Liver (tissue), 9 donors: Measurements from ENCODE around the gene SMOC2. TPM values are rescaled to one million over a fixed set of nuclear protein-coding genes. Genes with fewer than 3 reads are reported as not detected.
A peak's percentile ranks its signal among the peaks of the same experiment; 100 is the strongest.

Experiments
- DNase-seq: peaks from one replicate; pipeline ENCODE4 v3.0.0-alpha.2; 2017; ENCODE audit warnings: low spot score
- H3K27ac ChIP-seq, 2 donors: one replicate each; pipeline ENCODE4 v1.7.0; 2013; ENCODE audit warnings: inconsistent platforms in 2 of 2, low read length in 2 of 2, control low read depth in 1 of 2, low read depth in 1 of 2, mild to moderate bottlenecking in 1 of 2
- H3K27me3 ChIP-seq, 4 donors: one replicate each; pipeline versions ENCODE4 v1.6.1 to v1.7.0; 2013; ENCODE audit warnings: low read length in 3 of 4, inconsistent platforms in 1 of 4, mild to moderate bottlenecking in 1 of 4, moderate library complexity in 1 of 4; ENCODE audit not compliant: control insufficient read depth in 4 of 4, insufficient read depth in 4 of 4
- H3K36me3 ChIP-seq, 4 donors: one replicate each; pipeline versions ENCODE4 v1.6.1 to v1.7.0; 2013; ENCODE audit warnings: low read length in 3 of 4, mild to moderate bottlenecking in 3 of 4, low read depth in 1 of 4, moderate library complexity in 1 of 4; ENCODE audit not compliant: control insufficient read depth in 4 of 4, insufficient read depth in 3 of 4
- H3K4me1 ChIP-seq, 4 donors: one replicate each; pipeline versions ENCODE4 v1.6.1 to v1.7.0; 2013; ENCODE audit warnings: low read length in 3 of 4, mild to moderate bottlenecking in 3 of 4, moderate library complexity in 1 of 4; ENCODE audit not compliant: control insufficient read depth in 4 of 4, insufficient read depth in 4 of 4
- H3K4me3 ChIP-seq, 3 donors: one replicate each; pipeline versions ENCODE4 v1.6.1 to v1.7.0; 2013; ENCODE audit warnings: low read length in 3 of 3, control low read depth in 1 of 3, low read depth in 1 of 3, mild to moderate bottlenecking in 1 of 3
- H3K9ac ChIP-seq, 2 donors: one replicate each; pipeline ENCODE4 v1.7.0; 2013; ENCODE audit warnings: low read length in 2 of 2, mild to moderate bottlenecking in 2 of 2, moderate library complexity in 2 of 2, control low read depth in 1 of 2, low read depth in 1 of 2
- H3K9me3 ChIP-seq, 4 donors: one replicate each; pipeline versions ENCODE4 v1.6.1 to v1.7.0; 2013; ENCODE audit warnings: low read length in 3 of 4; ENCODE audit not compliant: control insufficient read depth in 4 of 4
- ATF3 ChIP-seq: IDR thresholded peaks from 2 replicates; pipeline ENCODE4 v1.6.1; 2016; ENCODE audit warnings: antibody characterized with exemption
- CTCF ChIP-seq: fragments of 150-350 bp; IDR thresholded peaks from 2 replicates; pipeline ENCODE4 v1.5.1; 2017; ENCODE audit warnings: improper control_type of control experiment, low read depth, low read length; ENCODE audit not compliant: missing input control
- FOXA1 ChIP-seq: IDR thresholded peaks from 2 replicates; pipeline ENCODE4 v1.6.1; 2016; ENCODE audit warnings: antibody characterized with exemption
- FOXA2 ChIP-seq: IDR thresholded peaks from 2 replicates; pipeline ENCODE4 v1.6.1; 2016; ENCODE audit warnings: antibody characterized with exemption
- GABPA ChIP-seq, 2 donors: IDR thresholded peaks in 1 of 2; conservative IDR thresholded peaks in 1 of 2; 2 replicates each; pipeline ENCODE4 v1.6.1; 2016; ENCODE audit warnings: antibody characterized with exemption in 2 of 2, mild to moderate bottlenecking in 1 of 2, moderate library complexity in 1 of 2
- HNF4A ChIP-seq, 2 donors: conservative IDR thresholded peaks; 2 replicates each; pipeline ENCODE4 v1.6.1; 2016; ENCODE audit warnings: antibody characterized with exemption in 2 of 2, mild to moderate bottlenecking in 2 of 2
- JUND ChIP-seq, 2 donors: IDR thresholded peaks; 2 replicates each; pipeline ENCODE4 v1.6.1; 2016; ENCODE audit warnings: antibody characterized with exemption in 2 of 2
- MAX ChIP-seq: IDR thresholded peaks from 2 replicates; pipeline ENCODE4 v1.6.1; 2016; ENCODE audit warnings: antibody characterized with exemption
- NR2F2 ChIP-seq: IDR thresholded peaks from 2 replicates; pipeline ENCODE4 v1.6.1; 2016; ENCODE audit warnings: antibody characterized with exemption
- RAD21 ChIP-seq, 2 donors: IDR thresholded peaks; 2 replicates each; pipeline ENCODE4 v1.6.1; 2016; ENCODE audit warnings: antibody characterized with exemption in 2 of 2, mild to moderate bottlenecking in 2 of 2
- REST ChIP-seq: IDR thresholded peaks from 2 replicates; pipeline ENCODE4 v1.6.1; 2016; ENCODE audit warnings: antibody characterized with exemption, mild to moderate bottlenecking
- RXRA ChIP-seq, 2 donors: IDR thresholded peaks; 2 replicates each; pipeline ENCODE4 v1.6.1; 2017 to 2018; ENCODE audit warnings: antibody characterized with exemption in 2 of 2, mild to moderate bottlenecking in 1 of 2
- SP1 ChIP-seq: IDR thresholded peaks from 2 replicates; pipeline ENCODE4 v1.6.1; 2018; ENCODE audit warnings: antibody characterized with exemption, mild to moderate bottlenecking
- TAF1 ChIP-seq: conservative IDR thresholded peaks from 2 replicates; pipeline ENCODE4 v1.6.1; 2016; ENCODE audit warnings: antibody characterized with exemption, mild to moderate bottlenecking
- YY1 ChIP-seq: IDR thresholded peaks from 2 replicates; pipeline ENCODE4 v1.6.1; 2016; ENCODE audit warnings: antibody characterized with exemption, mild to moderate bottlenecking
- ZBTB33 ChIP-seq: IDR thresholded peaks from 2 replicates; pipeline ENCODE4 v1.6.1; 2016; ENCODE audit warnings: antibody characterized with exemption
- WGBS: extraction: QIAGEN DNeasy Blood & Tissue Kit; methylation state at CpG from one replicate; pipeline ENCODE4 v1.1.7; 2013; 5-methylcytosine and 5-hydroxymethylcytosine counted together
- polyA plus RNA-seq, 2 donors: library from polyadenylated mRNA; stranded (reverse) in 1 of 2; unstranded in 1 of 2; fragments of 200-250 nt in 1 of 2; fragments of >200 nt in 1 of 2; fragmentation: Nextera tagmentation in 1 of 2; extraction: Ambion mirVana in 1 of 2; gene quantifications; one replicate each; pipeline versions ENCODE4 v1.2.1 to v1.2.3, GENCODE V29; 2013 to 2015
- total RNA-seq, 2 donors: library from RNA; depleted of rRNA; stranded (reverse); fragments of >200 nt; gene quantifications; one replicate each; pipeline ENCODE4 v1.2.3, GENCODE V29; 2014
- donor health status: healthy.
- donor health status: healthy.
- donor health status: healthy.
- donor health status: healthy.
- donor health status: healthy.

The SMOC2 gene
- total and polyA plus RNA-seq, 4 donors, result 0.23 to 1.9 (median 1.1) TPM

- Histone ChIP-seq H3K4me3 (no peak overlapping the region), H3K27me3 (peaks cover 0 to under 1% (median 0%) of the 10 kb centered on the region in 4 donors), H3K27ac (no peak overlapping the region), H3K9me3 (no peaks in the 10 kb centered on the region), H3K9ac (no peak overlapping the region), H3K4me1 (no peaks in the 10 kb centered on the region), H3K36me3 (no peaks in the 10 kb centered on the region)
- DNase-seq, result no peak
- 65% methylated on average over 8 of the region's 8 CpGs for WGBS
- no peak for TF ChIP-seq REST
- no peak for TF ChIP-seq GABPA (IDR thresholded peaks at IDR 0.05 in 1 of 2, conservative IDR thresholded peaks at IDR 0.05 in 1 of 2)
- TF ChIP-seq JUND (IDR thresholded peaks at IDR 0.05), result no peak
- no peak for TF ChIP-seq HNF4A (conservative IDR thresholded peaks at IDR 0.05)
- no peak for TF ChIP-seq RAD21 (IDR thresholded peaks at IDR 0.05)
- no peak for TF ChIP-seq MAX
- TF ChIP-seq NR2F2, result no peak
- TF ChIP-seq TAF1, result no peak
- no peak for TF ChIP-seq RXRA (IDR thresholded peaks at IDR 0.05)
- no peak for TF ChIP-seq ATF3
- TF ChIP-seq FOXA2, result no peak
- TF ChIP-seq FOXA1, result no peak
- no peak for TF ChIP-seq CTCF
- no peak for TF ChIP-seq YY1
- TF ChIP-seq SP1, result no peak
- TF ChIP-seq ZBTB33, result no peak
Observed at GRCh38 chr6:168513766-168514165, 72.8 kb downstream of the SMOC2 start.

DNA sequence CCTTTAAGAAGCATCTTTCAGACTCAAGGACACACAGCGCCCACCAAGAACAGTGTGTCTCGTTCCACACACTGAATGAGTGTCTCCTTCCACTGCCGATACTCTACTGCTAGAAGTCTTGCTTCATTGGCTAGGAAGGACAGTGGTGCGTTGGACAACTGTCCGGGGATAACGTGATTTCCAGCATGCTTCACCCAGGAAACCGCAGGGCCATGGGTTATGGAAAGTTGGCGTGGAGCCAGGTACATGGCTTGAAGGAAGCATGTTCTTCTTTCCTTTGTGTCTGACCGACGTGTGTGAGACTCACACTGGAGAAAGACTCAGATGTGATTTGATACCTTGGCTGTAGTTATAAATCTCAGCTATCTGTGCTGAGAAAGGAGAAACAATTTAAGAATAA is 73.2 kb downstream of the SMOC2 start:
- Histone ChIP-seq H3K9me3 (no peaks in the 10 kb centered on the region), H3K27me3 (no peaks in the 10 kb centered on the region), H3K9ac (no peak overlapping the region), H3K27ac (no peak overlapping the region), H3K36me3 (no peaks in the 10 kb centered on the region), H3K4me1 (no peaks in the 10 kb centered on the region), H3K4me3 (no peak overlapping the region)
- WGBS, result 59% methylated on average over 10 of the region's 10 CpGs
- TF ChIP-seq FOXA2 (no peak), NR2F2 (peak; percentile 51), CTCF (no peak)
- DNase-seq, result no peak
